Raji (cell line): ENCODE results near the gene CIAO1.

ENCODE experiments used
- POLR2A ChIP-seq: IDR thresholded peaks from 2 replicates; pipeline ENCODE4 v1.6.1; 2011; ENCODE audit warnings: low read depth, low read length, control low read depth; ENCODE audit not compliant: insufficient read depth

CIAO1 gene

DNA sequence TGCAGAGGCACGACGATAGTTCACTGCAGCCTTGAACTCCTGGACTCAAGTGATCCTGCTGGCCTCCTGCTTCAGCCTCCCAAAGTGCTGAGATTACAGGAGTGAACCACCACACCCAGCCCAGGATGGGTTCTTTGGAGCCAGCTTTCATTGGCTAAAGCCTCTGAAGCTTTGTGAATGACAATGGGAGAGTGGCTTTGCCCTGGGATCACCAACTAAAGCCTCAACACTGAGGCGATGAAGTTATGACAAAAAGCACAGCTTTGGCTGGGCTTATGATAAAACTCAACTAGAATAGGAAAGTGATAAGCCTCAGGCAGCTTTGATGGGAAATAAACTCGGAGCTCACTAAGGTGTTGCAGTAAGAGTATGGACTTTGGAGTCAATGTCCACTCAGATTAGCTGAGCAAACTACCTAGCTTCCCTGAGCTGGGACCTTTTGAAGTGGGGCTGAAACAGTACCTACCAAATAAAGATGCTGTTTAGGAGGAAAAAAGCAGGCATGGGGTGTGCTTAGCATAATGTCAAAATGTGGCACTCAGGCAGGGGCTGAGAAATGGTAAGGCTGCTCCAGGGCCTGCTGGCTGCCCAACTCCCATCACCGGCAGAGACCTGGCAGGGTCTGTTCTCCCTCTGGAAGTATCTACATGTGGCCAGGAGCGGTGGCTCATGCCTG, 4.6 kb upstream of the CIAO1 start:
- TF ChIP-seq POLR2A, result no peak

DNA sequence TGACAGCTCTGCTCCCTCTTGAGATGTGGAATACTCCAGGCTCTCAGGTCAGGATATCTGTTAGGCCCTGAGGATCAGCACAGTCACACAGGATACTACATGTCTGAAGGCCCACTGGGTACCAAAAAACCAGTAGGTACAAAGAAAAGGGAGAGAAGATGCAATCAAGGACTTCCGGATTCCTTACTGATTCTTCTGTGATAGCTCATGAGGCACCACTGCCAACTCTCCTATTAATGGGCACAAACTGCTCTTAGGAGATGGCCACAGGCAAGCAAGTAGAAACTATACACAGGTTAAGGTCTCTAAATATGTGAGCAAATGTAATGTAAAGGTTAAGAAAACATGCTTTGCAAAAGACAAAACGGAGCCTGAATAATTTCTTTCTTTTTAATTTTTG, 3.7 kb upstream of the CIAO1 start:
- no peak for TF ChIP-seq POLR2A

DNA sequence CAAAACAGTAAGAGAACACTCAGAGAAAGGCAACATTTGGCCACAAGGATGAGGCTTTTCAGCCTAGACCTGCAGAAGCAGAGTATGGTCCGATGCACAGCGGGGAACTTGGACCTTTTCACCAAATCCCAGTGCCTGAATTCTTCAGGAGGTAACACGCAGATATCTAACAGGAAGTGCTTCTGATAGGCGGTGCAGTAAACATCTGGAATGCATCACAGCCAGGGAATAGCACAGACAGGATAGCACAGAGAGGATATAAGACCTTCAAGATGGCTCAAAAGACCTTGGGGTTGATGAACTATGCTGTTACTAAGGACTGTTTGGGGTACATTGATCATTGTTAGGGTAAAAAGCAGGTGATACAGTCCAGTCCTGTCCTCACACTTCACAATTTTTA, 1.9 kb upstream of the CIAO1 start:
- no peak for TF ChIP-seq POLR2A

- 0 out of 2 replicates have a peak, but pooled peaks have one; percentile 14 for TF ChIP-seq POLR2A
These were observed 1.2 kb upstream of the CIAO1 start for GRCh38 chr2:96264656-96265348.

DNA sequence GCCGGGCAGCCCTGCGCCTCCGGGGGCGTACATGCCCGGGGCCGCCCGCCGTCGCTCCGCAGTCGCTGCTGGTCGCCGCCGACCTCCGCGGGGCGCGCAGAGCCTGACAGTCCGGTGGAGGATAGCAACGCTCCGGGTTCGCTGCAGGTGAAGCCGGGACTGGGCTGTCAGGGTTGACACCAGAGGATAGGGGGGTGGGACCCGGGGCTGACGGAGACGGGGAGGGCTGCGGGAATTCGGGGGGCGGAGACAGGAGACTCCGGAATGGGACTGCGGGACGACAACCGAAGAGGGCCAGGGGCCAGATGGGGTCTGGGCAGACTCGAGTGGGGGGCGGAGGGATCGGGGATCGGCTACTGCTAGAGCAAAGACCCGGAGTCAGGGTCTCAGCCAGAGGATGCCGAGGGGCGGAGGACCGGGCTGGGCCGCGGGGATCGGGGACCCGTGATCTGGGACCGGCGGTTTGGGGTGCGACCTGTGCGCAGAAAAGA, 631 bp upstream of the CIAO1 start:
- no peak for TF ChIP-seq POLR2A

GRCh38 chr2:96267159-96267971, 1.3 kb downstream of the CIAO1 start:
- TF ChIP-seq POLR2A, result no peak

DNA sequence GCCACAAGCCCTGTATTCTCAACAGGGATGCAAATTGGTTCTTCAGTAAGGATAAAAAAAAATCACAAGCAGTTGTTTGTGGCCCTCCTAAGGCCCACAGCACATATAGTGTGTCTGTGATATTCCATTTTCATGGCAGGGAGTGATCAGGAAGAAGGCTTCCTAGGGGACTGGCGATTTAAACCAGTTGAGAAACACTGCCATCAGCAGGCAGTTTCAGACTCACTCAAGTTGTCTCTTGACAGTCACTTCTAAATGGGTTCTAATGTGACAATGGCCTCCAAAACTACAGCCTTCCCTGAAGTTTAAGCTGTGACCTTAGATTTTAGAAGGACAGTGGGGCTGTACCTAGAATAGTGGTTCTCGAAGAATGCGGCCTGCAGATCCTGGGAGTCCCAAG, 6.0 kb downstream of the CIAO1 start:
- TF ChIP-seq POLR2A, result no peak

DNA sequence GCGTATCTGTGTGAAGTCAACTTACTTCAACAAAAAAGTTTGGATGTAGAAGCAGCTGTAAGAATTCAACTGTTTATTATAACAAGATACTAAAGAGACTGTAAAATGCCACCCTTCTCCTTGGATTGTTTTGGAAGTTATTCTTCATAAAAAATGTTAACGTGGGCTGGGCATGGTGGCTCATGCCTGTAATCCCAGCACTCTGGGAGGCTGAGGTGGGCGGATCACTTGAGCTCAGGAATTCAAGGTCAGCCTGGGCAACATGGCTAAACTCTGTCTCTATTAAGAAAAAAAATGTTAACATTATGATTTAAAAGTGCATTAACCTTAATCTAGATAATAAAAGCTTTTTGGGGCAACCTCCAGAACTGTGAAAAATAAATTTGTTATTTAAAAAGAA, 7.7 kb downstream of the CIAO1 start:
- TF ChIP-seq POLR2A, result no peak

DNA sequence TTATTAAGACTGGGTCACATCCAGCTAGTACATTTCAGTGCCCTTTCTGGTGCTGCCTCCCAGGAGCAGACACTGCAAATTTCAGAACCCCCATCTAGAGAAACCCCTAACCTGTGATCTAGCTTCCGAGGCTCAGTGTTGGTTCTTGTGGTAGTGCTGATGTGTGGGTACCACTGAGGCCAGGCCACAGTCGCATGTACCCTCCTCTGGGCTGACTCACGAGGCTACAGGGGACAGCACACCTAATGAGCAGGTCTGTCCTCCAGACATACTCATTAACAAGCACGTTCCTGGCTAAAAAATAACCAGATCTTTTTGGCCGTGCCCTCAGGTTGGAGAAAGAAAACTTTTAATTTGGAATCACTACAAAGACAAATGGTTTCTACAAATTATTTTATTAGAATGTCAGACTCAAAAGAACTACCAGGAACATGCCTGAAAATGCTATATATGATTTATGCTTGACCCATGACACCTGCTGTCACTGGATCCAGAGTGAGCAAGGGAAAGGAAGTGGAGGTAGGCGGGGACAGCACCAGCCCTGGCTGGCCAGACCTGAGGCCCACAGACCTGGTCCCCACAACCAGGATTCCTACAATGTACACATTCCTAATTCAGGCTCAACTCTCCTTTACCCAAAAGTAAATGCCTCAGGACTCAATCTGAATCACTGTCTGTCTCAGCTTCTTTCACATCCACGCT, 8.5 kb downstream of the CIAO1 start:
- TF ChIP-seq POLR2A, result peak; percentile 8; the same call in 1 of the 2 replicates

GRCh38 chr2:96276787-96277499, 10.9 kb downstream of the CIAO1 start:
- TF ChIP-seq POLR2A, result no peak

DNA sequence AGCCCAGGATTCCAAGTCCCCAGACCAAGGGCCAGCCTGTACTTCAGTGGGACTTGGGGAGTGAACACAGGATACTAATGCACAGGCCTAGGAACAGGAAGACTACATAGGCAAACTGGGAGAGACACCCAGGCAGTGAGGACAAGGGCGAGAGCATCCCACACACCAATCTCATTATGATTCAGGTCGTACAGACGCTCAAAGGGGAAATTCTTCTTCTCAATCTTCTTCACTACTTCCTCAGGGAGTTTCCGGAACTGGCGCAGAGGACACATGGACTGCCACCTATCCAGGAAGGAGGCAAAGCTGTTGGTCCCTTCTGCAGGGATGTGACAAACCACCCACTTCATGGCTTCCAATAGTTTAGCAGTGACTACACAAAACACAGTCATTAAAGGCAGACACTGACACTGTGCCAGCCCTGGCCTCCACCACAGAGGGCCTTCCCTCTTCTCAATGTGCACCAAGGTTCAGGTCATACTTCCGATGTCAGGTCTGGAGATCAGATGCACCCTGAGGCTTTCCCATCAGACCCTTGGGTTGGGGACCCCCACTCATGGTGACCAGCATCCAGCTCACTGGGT, 21.3 kb downstream of the CIAO1 start:
- TF ChIP-seq POLR2A, result no peak

DNA sequence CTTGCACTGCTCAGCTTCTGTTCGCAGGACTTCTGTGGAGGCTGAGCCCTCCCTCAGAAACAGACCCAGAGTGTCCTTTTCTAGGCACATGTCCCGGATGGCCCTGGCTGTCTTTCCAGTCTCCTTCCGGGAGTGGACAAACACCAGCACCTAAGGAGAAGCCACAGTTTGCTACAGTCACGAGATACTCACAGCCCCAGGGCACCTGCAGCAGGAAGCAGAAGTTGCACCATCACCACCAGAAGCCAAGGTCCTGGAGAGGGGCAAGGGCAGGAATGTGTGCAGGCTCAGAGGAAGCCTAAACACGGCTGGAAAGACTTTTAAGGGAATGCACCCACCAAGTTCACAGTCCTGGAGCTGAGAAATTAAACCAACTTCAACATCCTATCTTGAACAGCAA, 25.7 kb downstream of the CIAO1 start:
- no peak for TF ChIP-seq POLR2A

DNA sequence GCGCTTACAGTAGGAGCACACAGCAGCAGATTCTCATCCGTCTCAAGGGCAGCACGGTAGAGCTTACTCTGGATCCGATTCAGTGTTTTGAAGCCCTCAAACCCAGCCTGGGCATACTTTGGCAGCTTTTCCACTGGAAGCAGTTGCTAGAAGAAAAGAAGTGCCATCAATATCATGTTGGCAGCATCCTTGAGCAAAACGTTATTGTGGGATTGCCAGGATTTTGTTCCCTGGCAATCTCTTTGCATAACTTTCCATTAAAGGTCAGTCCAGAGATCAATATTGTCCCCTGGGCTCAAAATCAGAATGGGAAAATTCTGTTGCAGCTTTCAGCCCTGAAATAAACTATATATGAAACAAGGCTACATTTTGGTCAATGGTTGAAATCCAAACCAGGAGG, 30.9 kb downstream of the CIAO1 start:
- no peak for TF ChIP-seq POLR2A

DNA sequence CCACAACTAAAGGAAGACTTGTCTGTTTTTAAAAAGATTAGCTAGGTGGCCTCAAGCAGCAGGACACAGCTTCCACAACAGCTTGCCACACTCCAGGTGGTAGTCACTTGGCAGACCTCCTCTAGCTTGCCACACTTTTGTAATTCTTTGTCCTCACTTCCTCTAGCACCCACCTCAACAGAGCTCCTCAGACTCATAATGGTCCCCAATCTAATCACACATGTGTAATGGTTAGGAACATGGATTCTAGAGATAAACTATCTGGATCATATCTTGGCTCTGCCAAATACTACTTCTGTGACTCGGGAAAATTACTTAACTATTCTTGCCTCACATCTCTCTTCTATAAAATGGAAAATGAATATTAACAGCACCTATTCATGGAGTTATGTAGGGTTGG, 35.8 kb downstream of the CIAO1 start:
- no peak for TF ChIP-seq POLR2A
